Sigmoid colon (tissue), 7 donors: ENCODE results near the gene RNF224. TPM values are rescaled to one million over a fixed set of nuclear protein-coding genes. Genes with fewer than 3 reads are reported as not detected.

Source experiments
- DNase-seq: peaks from one replicate; pipeline ENCODE4 v3.0.0-alpha.2; 2019
- H3K27ac ChIP-seq, 4 donors: fragments of 200-600 bp; sonication (generic); one replicate each; pipeline ENCODE4 v1.5.1; 2016 to 2019; ENCODE audit warnings: mild to moderate bottlenecking in 1 of 4
- H3K27me3 ChIP-seq, 3 donors: fragments of 200-600 bp; sonication (generic); one replicate each; pipeline ENCODE4 v1.5.1; 2019; ENCODE audit warnings: mild to moderate bottlenecking in 1 of 3
- H3K36me3 ChIP-seq, 4 donors: fragments of 200-600 bp; sonication (generic); one replicate each; pipeline ENCODE4 v1.5.1; 2016 to 2019
- H3K4me1 ChIP-seq, 4 donors: fragments of 200-600 bp; sonication (generic); one replicate each; pipeline ENCODE4 v1.5.1; 2017 to 2019
- H3K4me3 ChIP-seq, 4 donors: fragments of 200-600 bp; sonication (generic); one replicate each; pipeline ENCODE4 v1.5.1; 2017 to 2019; ENCODE audit warnings: mild to moderate bottlenecking in 2 of 4, moderate library complexity in 1 of 4
- H3K9me3 ChIP-seq, 4 donors: fragments of 200-600 bp in 3 of 4; sonication (generic) in 3 of 4; one replicate each; pipeline versions ENCODE4 v1.5.1 to v1.6.1; 2013 to 2019
- CTCF ChIP-seq, 4 experiments: fragments of 450-650 bp in 3 of 4; fragments of 200-600 bp in 1 of 4; IDR thresholded peaks; one replicate each; pipeline ENCODE4 v1.5.1; 2016 to 2019; ENCODE audit warnings: antibody characterized with exemption in 4 of 4, mild to moderate bottlenecking in 3 of 4, moderate library complexity in 2 of 4
- EP300 ChIP-seq, 4 donors: sonication (generic); formaldehyde crosslinking; IDR thresholded peaks; one replicate each; pipeline ENCODE4 v1.6.1; 2017; ENCODE audit warnings: antibody characterized with exemption in 4 of 4
- POLR2A ChIP-seq, 2 donors: fragments of 450-650 bp; IDR thresholded peaks; one replicate each; pipeline ENCODE4 v1.6.1; 2016; ENCODE audit warnings: antibody characterized with exemption in 2 of 2, mild to moderate bottlenecking in 2 of 2, moderate library complexity in 2 of 2
- POLR2AphosphoS5 ChIP-seq, 4 donors: sonication (generic); formaldehyde crosslinking; IDR thresholded peaks; one replicate each; pipeline ENCODE4 v1.6.1; 2017; ENCODE audit warnings: antibody characterized with exemption in 4 of 4
- WGBS, 2 donors: extraction: QIAGEN DNeasy Blood & Tissue Kit; methylation state at CpG; one replicate each; pipeline ENCODE4 v1.1.7; 2013; 5-methylcytosine and 5-hydroxymethylcytosine counted together
- intact Hi-C: fragments of 100-400 bp; cut with DNase I; formaldehyde crosslinking; loops from one replicate; pipeline ENCODE4 v1.15.1; 2023
- polyA plus RNA-seq, 3 donors: library from polyadenylated mRNA; stranded (reverse); fragments of 200-250 nt; gene quantifications; one replicate each; pipeline ENCODE4 v1.2.3, GENCODE V29; 2013
- total RNA-seq, 4 donors: library from RNA; depleted of rRNA; stranded (reverse); fragments of >200 nt; gene quantifications; one replicate each; pipeline ENCODE4 v1.1.0, GENCODE V29; 2016
- donor health status: healthy with polysubstance abuse.
- donor health status: Bipolar disorder and iron deficiency.
- donor health status: healthy.

The RNF224 gene
- total and polyA plus RNA-seq, 7 donors, result 0.04 TPM; not detected in 6

- Histone ChIP-seq H3K27me3 (no peaks in the 10 kb centered on the region), H3K36me3 (peaks cover 9 to 55% (median 35%) of the 10 kb centered on the region in 4 donors), H3K4me3 (no peak overlapping the region), H3K4me1 (peaks cover 0 to 17% (median 16%) of the 10 kb centered on the region in 4 donors), H3K27ac (no peak overlapping the region), H3K9me3 (no peaks in the 10 kb centered on the region)
- intact Hi-C loops, result no loop called here
- TF ChIP-seq CTCF (IDR thresholded peaks at IDR 0.05) (no peak), EP300 (IDR thresholded peaks at IDR 0.05) (no peak), POLR2AphosphoS5 (IDR thresholded peaks at IDR 0.05) (no peak), POLR2A (IDR thresholded peaks at IDR 0.05) (no peak)
- 94 to 96% methylated on average over 29 of the region's 29 CpGs for WGBS, 2 donors
- no peak for DNase-seq
Observed at GRCh38 chr9:137265496-137266161, 38.3 kb downstream of the RNF224 start.

GRCh38 chr9:137266162-137266527 is 38.8 kb downstream of the RNF224 start:
- Histone ChIP-seq H3K27me3 (no peaks in the 10 kb centered on the region), H3K4me1 (peaks cover 0 to 17% (median 16%) of the 10 kb centered on the region in 4 donors), H3K9me3 (no peaks in the 10 kb centered on the region), H3K27ac (no peak overlapping the region), H3K36me3 (peaks cover 14 to 60% (median 37%) of the 10 kb centered on the region in 4 donors), H3K4me3 (no peak overlapping the region)
- no peak for TF ChIP-seq EP300 (IDR thresholded peaks at IDR 0.05)
- no peak for TF ChIP-seq POLR2A (IDR thresholded peaks at IDR 0.05)
- TF ChIP-seq POLR2AphosphoS5 (IDR thresholded peaks at IDR 0.05), result no peak
- no peak for TF ChIP-seq CTCF (IDR thresholded peaks at IDR 0.05)
- DNase-seq, result no peak
- intact Hi-C loops, result no loop called here
- 93 to 94% methylated on average over 15 of the region's 15 CpGs for whole genome bisulfite sequencing, 2 donors

GRCh38 chr9:137266585-137267453 is 39.5 kb downstream of the RNF224 start:
- TF ChIP-seq CTCF (IDR thresholded peaks at IDR 0.05) (no peak), POLR2A (IDR thresholded peaks at IDR 0.05) (no peak), POLR2AphosphoS5 (IDR thresholded peaks at IDR 0.05) (no peak), EP300 (IDR thresholded peaks at IDR 0.05) (no peak)
- no peaks in the 10 kb centered on the region for H3K9me3 ChIP-seq
- H3K4me3 ChIP-seq, result no peak overlapping the region
- H3K36me3 ChIP-seq, result peaks cover 19 to 66% (median 39%) of the 10 kb centered on the region in 4 donors
- intact Hi-C loops, result no loop called here
- H3K4me1 ChIP-seq, result peaks cover 0 to 17% (median 16%) of the 10 kb centered on the region in 4 donors
- no peak overlapping the region for H3K27ac ChIP-seq
- no peaks in the 10 kb centered on the region for H3K27me3 ChIP-seq
- DNase-seq, result no peak
- WGBS, 2 donors, result 91% methylated on average over 34 of the region's 34 CpGs

- DNase-seq, result no peak
- 78 to 83% methylated on average over 6 of the region's 6 CpGs for WGBS, 2 donors
- intact Hi-C loops, result no loop called here
- Histone ChIP-seq H3K27ac (peak overlapping the region in 2 of 4 donors; percentile 4 to 12), H3K36me3 (peaks cover 30 to 74% (median 50%) of the 10 kb centered on the region in 4 donors), H3K9me3 (no peaks in the 10 kb centered on the region), H3K4me1 (peaks cover 0 to 17% (median 16%) of the 10 kb centered on the region in 4 donors), H3K27me3 (no peaks in the 10 kb centered on the region), H3K4me3 (no peak overlapping the region)
- no peak for TF ChIP-seq CTCF (IDR thresholded peaks at IDR 0.05)
- TF ChIP-seq EP300 (IDR thresholded peaks at IDR 0.05), result no peak
- no peak for TF ChIP-seq POLR2AphosphoS5 (IDR thresholded peaks at IDR 0.05)
- TF ChIP-seq POLR2A (IDR thresholded peaks at IDR 0.05), result no peak
Observed at GRCh38 chr9:137267933-137268355, 40.6 kb downstream of the RNF224 start.
